OCI-LY3 (cell line): ENCODE measurements around the gene BUD31.

Experiments
- CTCF ChIP-seq: fragments of 200-600, 300-600 bp; sonication (generic); IDR thresholded peaks from 2 replicates; pipeline ENCODE4 v1.5.1; 2014; ENCODE audit warnings: antibody characterized with exemption, low read length, low read depth
- EZH2phosphoT487 ChIP-seq: fragments of 200-600 bp; shearing (Covaris generic); IDR thresholded peaks from 2 replicates; pipeline ENCODE4 v1.6.1; 2018; ENCODE audit warnings: antibody characterized with exemption, mixed run types, low read depth

- TF ChIP-seq CTCF (no peak), EZH2phosphoT487 (no peak)
These were observed 24.2 kb upstream of the BUD31 start for GRCh38 chr7:99384523-99384922.
